Upper lobe of left lung (tissue), 4 donors: ENCODE measurements around the gene CNTNAP2.

Source experiments
- CTCF ChIP-seq, 6 experiments: fragments of 450-650 bp in 4 of 6; fragments of 200-600 bp in 2 of 6; sonication (generic) in 2 of 6; IDR thresholded peaks; one replicate each; pipeline ENCODE4 v1.5.1; 2016 to 2019; ENCODE audit warnings: antibody characterized with exemption in 6 of 6
- POLR2AphosphoS5 ChIP-seq, 2 donors: sonication (generic); formaldehyde crosslinking; IDR thresholded peaks; one replicate each; pipeline ENCODE4 v1.5.1; 2017; ENCODE audit warnings: antibody characterized with exemption in 2 of 2

DNA sequence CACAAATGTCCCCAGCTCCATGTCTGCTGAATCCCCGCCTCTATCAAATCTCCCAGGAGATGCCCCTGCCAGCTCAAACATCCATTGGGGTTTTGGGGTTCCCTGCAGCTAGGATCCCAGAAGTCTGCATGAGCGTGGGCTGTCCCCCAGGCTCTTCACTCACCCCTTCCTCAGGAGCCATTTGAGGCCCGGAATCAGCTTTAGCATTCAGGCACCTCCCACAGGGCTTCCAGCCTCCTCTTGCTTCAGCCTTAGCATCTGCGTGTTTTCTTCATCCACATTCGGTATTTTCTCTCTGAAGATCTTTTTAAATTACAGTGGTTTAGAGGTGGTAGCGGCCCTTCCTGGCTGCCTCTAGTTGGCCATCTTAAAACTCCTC, 1054.4 kb downstream of the CNTNAP2 start:
- TF ChIP-seq POLR2AphosphoS5 (IDR thresholded peaks at IDR 0.05) (no peak), CTCF (IDR thresholded peaks at IDR 0.05) (no peak)
